Body of pancreas (tissue), 4 donors: ENCODE results near the gene ADAMTS2.

Experiments
- CTCF ChIP-seq, 7 experiments: fragments of 450-650 bp in 4 of 7; fragments of 200-600 bp in 3 of 7; sonication (generic) in 3 of 7; IDR thresholded peaks; one replicate each; pipeline ENCODE4 v1.5.1; 2016 to 2019; ENCODE audit warnings: antibody characterized with exemption in 7 of 7
- POLR2A ChIP-seq, 3 donors: fragments of 450-650 bp; IDR thresholded peaks; one replicate each; pipeline ENCODE4 v1.6.1; 2016; ENCODE audit warnings: antibody characterized with exemption in 3 of 3, mild to moderate bottlenecking in 2 of 3

- TF ChIP-seq POLR2A (IDR thresholded peaks at IDR 0.05) (no peak), CTCF (IDR thresholded peaks at IDR 0.05) (no peak)
These were observed 221.6 kb downstream of the ADAMTS2 start for GRCh38 chr5:179123491-179124272.
